ENCODE measurements around the gene B3GALT5.
"Not testable (repeated sequence)": the region's sequence is repeated elsewhere in the genome, so short reads cannot be mapped to it uniquely, and the experiment has no call there.

B3GALT5 gene

DNA sequence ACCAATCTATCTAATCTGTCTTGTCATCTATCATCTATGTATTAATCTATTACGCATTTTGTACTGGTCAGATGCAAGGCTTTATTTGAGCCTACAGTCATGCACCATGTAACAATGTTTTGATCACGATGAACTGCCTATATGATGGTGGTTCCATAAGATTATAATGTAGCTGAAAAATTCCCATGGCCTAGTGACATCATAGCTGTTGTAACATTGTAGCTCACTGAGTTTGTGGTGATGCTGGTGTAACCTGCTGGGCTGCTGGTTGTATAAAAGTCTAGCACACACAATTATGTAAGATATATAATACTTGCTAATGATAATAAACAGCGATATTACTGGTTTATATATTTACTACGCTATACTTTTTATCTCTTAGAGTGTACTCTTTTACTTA, 67.5 kb downstream of the B3GALT5 start:
- H3K4me3 ChIP-seq (ENCODE audit: extremely low read depth, insufficient read depth, low read length, poor library complexity, severe bottlenecking) = no peak overlapping the region
- WGBS, 2 experiments (ENCODE audit: insufficient coverage in 2 of 2) = 92 to 94% methylated on average over 2 of the region's 4 CpGs
- peaks cover 8% of the 10 kb centered on the region for H3K9me3 ChIP-seq (ENCODE audit: control insufficient read depth, low read length)
- no peak overlapping the region for H3K27ac ChIP-seq (ENCODE audit: low read depth, low read length, severe bottlenecking)
- peaks cover 11% of the 10 kb centered on the region for H3K4me1 ChIP-seq (ENCODE audit: control insufficient read depth, insufficient read depth, low read length, poor library complexity, severe bottlenecking)
- no peaks in the 10 kb centered on the region for H3K36me3 ChIP-seq (ENCODE audit: control insufficient read depth, insufficient read depth, low read length)

DNA sequence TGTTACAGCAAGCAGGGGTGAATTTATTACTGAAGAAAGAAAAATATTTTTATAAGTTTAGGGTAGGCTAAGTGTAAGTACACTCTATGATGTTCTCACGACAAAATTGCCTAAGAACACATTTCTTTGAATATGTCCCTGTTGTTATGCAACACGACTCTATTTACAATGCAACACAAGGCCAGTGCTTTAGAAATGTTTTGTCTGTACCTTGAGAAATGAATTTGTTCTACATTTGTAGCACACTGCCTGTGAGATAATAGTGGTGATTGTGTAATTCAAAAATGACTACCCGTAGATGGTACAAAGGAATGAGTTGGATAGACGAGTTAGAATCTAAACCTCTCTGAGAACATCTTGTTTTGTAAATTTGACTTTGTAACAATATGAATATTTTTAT, 68.5 kb downstream of the B3GALT5 start:
- H3K27ac ChIP-seq (ENCODE audit: low read depth, low read length, severe bottlenecking) = no peak overlapping the region
- 88 to 100% methylated on average over 1 to 3 of the region's 4 CpGs for WGBS, 2 experiments (ENCODE audit: insufficient coverage in 2 of 2)

DNA sequence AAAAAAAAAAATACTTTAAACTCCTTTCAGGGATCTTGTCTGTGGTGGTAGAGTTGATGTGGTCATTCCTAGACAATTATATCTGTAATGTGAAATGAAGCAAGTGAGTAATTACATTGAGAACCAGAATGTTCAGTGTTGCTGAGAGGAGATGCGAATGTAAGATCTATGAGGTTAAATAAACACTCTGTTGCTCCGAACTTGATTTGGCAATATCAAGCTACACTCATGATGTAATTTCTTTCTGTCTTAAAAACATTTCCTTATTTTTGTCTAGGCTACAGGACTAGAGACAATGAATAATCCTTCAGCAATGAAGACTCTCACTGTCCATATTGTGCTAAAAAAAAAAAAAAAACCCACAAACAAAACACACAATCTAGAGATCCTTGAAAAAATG, 69.1 kb downstream of the B3GALT5 start:
- peaks cover 8% of the 10 kb centered on the region for H3K9me3 ChIP-seq (ENCODE audit: control insufficient read depth, low read length)
- no peaks in the 10 kb centered on the region for H3K36me3 ChIP-seq (ENCODE audit: control insufficient read depth, insufficient read depth, low read length)
- H3K4me3 ChIP-seq (ENCODE audit: extremely low read depth, insufficient read depth, low read length, poor library complexity, severe bottlenecking) = no peak overlapping the region
- H3K4me1 ChIP-seq (ENCODE audit: control insufficient read depth, insufficient read depth, low read length, poor library complexity, severe bottlenecking) = no peaks in the 10 kb centered on the region
- WGBS, 2 experiments (ENCODE audit: insufficient coverage in 2 of 2) = no CpG with 5 or more reads among the region's 2 CpGs
- no peak overlapping the region for H3K27ac ChIP-seq (ENCODE audit: low read depth, low read length, severe bottlenecking)

More for the DNA sequence above, 68.5 kb downstream of the B3GALT5 start:
- Histone ChIP-seq H3K4me3 (ENCODE audit: extremely low read depth, insufficient read depth, low read length, poor library complexity, severe bottlenecking) (no peak overlapping the region), H3K4me1 (ENCODE audit: control insufficient read depth, insufficient read depth, low read length, poor library complexity, severe bottlenecking) (peaks cover 3% of the 10 kb centered on the region), H3K9me3 (ENCODE audit: control insufficient read depth, low read length) (peaks cover 8% of the 10 kb centered on the region), H3K36me3 (ENCODE audit: control insufficient read depth, insufficient read depth, low read length) (no peaks in the 10 kb centered on the region)

DNA sequence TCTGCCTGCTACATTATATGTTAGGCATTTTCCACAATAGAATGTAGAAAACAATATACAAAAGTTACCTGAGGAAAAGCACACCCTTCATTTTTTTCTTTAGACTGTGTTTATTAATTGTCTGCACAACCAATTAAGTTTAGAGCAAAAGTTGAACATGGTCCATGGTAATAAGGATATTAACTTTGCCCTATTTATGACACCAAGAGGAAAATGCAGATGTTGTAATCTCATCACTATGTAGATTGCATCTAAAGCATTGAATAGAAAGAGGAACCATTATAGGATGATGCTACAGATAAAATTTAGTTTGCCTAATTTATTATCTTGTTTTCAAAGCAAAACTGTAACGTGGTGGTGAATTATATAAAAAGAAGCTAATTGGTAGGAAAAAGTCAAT, 72.5 kb downstream of the B3GALT5 start:
- H3K4me3 ChIP-seq (ENCODE audit: extremely low read depth, insufficient read depth, low read length, poor library complexity, severe bottlenecking) = no peak overlapping the region
- no CpG with 5 or more reads among the region's 1 CpG for WGBS, 2 experiments (ENCODE audit: insufficient coverage in 2 of 2)
- no peak overlapping the region for H3K27ac ChIP-seq (ENCODE audit: low read depth, low read length, severe bottlenecking)
- no peaks in the 10 kb centered on the region for H3K36me3 ChIP-seq (ENCODE audit: control insufficient read depth, insufficient read depth, low read length)
- no peaks in the 10 kb centered on the region for H3K4me1 ChIP-seq (ENCODE audit: control insufficient read depth, insufficient read depth, low read length, poor library complexity, severe bottlenecking)
- H3K9me3 ChIP-seq (ENCODE audit: control insufficient read depth, low read length) = peaks cover 4% of the 10 kb centered on the region

DNA sequence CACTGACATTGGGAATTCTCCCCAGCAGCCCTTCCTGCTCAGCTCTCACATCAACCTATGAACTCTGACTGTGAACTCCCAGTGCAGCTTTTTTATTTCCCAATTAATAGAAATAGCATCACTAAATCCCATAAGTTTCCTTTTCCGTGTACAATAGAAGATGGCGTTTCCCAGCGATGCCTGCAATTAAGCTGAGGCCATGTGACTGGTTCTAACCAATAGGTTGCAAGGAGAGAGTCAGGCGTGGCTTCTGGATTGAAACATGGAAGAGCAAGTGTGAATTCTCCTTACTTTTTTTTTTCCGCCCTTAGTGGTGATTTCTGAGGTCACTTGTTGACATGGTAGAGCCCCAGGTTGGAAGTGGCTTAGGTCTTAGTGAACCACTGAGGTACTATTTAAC, 73.3 kb downstream of the B3GALT5 start:
- Histone ChIP-seq H3K4me3 (ENCODE audit: extremely low read depth, insufficient read depth, low read length, poor library complexity, severe bottlenecking) (no peak overlapping the region), H3K27ac (ENCODE audit: low read depth, low read length, severe bottlenecking) (no peak overlapping the region), H3K9me3 (ENCODE audit: control insufficient read depth, low read length) (peaks cover 4% of the 10 kb centered on the region), H3K36me3 (ENCODE audit: control insufficient read depth, insufficient read depth, low read length) (no peaks in the 10 kb centered on the region), H3K4me1 (ENCODE audit: control insufficient read depth, insufficient read depth, low read length, poor library complexity, severe bottlenecking) (no peaks in the 10 kb centered on the region)
- WGBS, 2 experiments (ENCODE audit: insufficient coverage in 2 of 2) = 94 to 96% methylated on average over 3 of the region's 5 CpGs

DNA sequence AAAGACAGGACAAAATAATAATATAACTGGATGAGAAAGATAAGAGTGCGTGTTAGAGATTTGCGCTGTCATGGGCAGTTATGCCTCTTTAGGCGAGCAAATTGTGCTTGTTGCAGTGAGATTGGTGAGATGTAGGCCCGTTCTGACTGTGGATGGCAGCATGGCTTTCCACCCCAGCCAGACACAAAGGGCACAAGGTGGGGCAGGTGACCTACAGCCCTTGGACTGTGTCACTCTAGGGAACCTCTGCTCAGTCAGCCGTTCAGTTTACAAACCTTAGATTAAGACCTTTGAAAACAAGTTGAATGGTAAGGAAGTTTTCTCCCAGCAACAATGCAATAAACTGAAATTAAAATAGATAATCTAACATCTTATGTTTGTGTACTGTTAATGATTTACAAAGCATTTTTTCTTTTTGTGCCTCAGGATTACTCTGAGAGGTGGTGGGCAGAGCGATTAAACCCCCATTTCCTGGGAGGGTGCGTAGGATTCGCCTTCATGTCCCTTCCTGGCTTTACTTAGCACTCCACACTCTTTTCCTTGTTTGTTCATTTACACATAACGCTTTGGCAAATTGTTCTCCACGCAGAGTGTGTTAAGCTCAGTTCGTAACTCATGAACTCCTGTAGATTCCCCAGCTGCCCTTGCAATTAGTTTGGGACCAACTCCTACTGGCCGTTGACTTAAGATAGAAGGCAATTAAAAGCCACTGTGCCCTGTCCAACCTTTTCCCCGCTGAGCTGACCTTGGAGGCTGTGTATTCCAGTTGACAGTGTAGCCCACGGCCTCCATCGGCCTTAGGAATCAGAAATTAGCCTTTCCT, 74.1 kb downstream of the B3GALT5 start:
- peaks cover 4% of the 10 kb centered on the region for H3K9me3 ChIP-seq (ENCODE audit: control insufficient read depth, low read length)
- H3K36me3 ChIP-seq (ENCODE audit: control insufficient read depth, insufficient read depth, low read length) = no peaks in the 10 kb centered on the region
- H3K27ac ChIP-seq (ENCODE audit: low read depth, low read length, severe bottlenecking) = no peak overlapping the region
- 89 to 92% methylated on average over 11 of the region's 15 CpGs for WGBS, 2 experiments (ENCODE audit: insufficient coverage in 2 of 2)
- no peaks in the 10 kb centered on the region for H3K4me1 ChIP-seq (ENCODE audit: control insufficient read depth, insufficient read depth, low read length, poor library complexity, severe bottlenecking)
- no peak overlapping the region for H3K4me3 ChIP-seq (ENCODE audit: extremely low read depth, insufficient read depth, low read length, poor library complexity, severe bottlenecking)

DNA sequence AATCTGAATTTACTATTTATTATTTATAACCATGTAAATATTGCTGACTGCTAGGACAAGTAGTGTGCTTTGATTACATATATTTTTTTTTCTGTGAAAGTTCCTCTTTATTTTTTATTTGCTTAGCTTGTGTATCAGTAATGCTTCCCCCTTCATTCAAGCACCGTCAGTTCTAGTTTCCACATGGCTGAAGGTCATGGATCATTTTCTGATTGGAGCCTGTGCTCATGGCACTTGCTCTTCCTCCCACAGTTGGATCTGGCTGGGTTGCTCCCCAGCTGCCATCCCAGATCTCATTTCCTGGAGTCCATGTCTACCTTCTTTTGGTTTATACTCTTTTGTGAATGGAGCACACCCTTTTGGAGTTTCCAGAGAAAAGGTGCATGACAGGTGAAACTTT, 75.3 kb downstream of the B3GALT5 start:
- no peaks in the 10 kb centered on the region for H3K4me1 ChIP-seq (ENCODE audit: control insufficient read depth, insufficient read depth, low read length, poor library complexity, severe bottlenecking)
- H3K4me3 ChIP-seq (ENCODE audit: extremely low read depth, insufficient read depth, low read length, poor library complexity, severe bottlenecking) = no peak overlapping the region
- H3K27ac ChIP-seq (ENCODE audit: low read depth, low read length, severe bottlenecking) = no peak overlapping the region
- peaks cover 4% of the 10 kb centered on the region for H3K9me3 ChIP-seq (ENCODE audit: control insufficient read depth, low read length)
- 92 to 100% methylated on average over 1 of the region's 1 CpG for WGBS, 2 experiments (ENCODE audit: insufficient coverage in 2 of 2)
- no peaks in the 10 kb centered on the region for H3K36me3 ChIP-seq (ENCODE audit: control insufficient read depth, insufficient read depth, low read length)

DNA sequence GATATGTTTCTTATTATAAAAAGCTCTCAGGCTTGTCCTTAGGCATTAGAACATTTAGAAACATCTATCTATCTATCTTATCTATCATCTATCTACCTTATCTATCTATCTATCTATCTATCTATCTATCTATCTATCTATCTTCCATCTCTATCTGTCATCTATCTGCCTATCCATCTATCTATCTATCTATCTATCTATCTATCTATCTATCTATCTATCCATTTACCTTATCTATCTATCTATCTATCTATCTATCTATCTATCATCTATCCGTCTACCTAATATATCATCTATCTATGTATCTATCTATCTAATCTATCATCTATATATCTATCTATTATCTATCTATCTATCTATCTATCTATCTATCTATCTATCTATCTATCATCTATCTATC, 77.1 kb downstream of the B3GALT5 start:
- not testable (repeated sequence) for H3K9me3 ChIP-seq (ENCODE audit: control insufficient read depth, low read length); H3K4me3 ChIP-seq (ENCODE audit: extremely low read depth, insufficient read depth, low read length, poor library complexity, severe bottlenecking); H3K36me3 ChIP-seq (ENCODE audit: control insufficient read depth, insufficient read depth, low read length); H3K4me1 ChIP-seq (ENCODE audit: control insufficient read depth, insufficient read depth, low read length, poor library complexity, severe bottlenecking); H3K27ac ChIP-seq (ENCODE audit: low read depth, low read length, severe bottlenecking)
- WGBS, 2 experiments (ENCODE audit: insufficient coverage in 2 of 2) = 83 to 100% methylated on average over 1 of the region's 1 CpG

DNA sequence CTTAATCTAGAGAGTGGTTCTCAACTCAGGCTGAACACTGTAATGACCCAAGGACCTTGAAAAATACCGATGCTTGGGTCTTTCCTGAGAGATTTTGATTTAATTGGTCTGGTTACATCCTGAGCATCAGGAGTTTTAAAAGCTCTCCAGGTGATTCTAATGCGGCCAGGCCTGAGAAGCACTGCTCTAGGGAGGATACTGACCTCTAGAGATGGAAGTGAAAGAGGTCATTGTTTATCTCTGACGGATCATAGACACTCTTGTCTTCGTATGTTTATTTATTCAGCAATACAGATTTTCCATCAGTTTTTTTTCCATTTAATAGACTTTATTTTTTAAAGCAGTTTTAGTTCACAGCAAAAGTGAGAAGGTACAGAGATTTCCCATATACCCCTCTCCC, 77.7 kb downstream of the B3GALT5 start:
- WGBS, 2 experiments (ENCODE audit: insufficient coverage in 2 of 2) = 92 to 97% methylated on average over 2 of the region's 4 CpGs
- Histone ChIP-seq H3K9me3 (ENCODE audit: control insufficient read depth, low read length) (no peaks in the 10 kb centered on the region), H3K36me3 (ENCODE audit: control insufficient read depth, insufficient read depth, low read length) (no peaks in the 10 kb centered on the region), H3K27ac (ENCODE audit: low read depth, low read length, severe bottlenecking) (no peak overlapping the region), H3K4me1 (ENCODE audit: control insufficient read depth, insufficient read depth, low read length, poor library complexity, severe bottlenecking) (no peaks in the 10 kb centered on the region), H3K4me3 (ENCODE audit: extremely low read depth, insufficient read depth, low read length, poor library complexity, severe bottlenecking) (no peak overlapping the region)

DNA sequence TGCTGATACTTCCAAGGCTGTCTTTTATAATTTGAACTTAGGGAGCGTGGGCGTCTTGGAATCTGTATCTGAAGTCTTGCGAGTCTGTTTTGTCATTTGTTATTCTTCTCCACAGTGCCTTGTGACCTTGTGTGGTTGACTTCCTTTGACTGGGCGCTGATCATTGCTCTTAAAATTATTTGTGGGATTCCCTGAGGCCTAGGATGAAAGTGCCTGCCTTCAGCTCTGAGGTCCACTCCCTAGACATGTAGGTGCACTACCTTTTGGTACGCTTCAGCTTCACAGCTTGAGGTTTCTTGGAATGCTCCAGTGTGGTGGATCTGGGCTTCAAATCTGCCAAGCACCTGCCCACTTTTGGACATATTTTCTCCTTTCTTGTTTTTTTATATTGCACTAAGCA, 82.0 kb downstream of the B3GALT5 start:
- no peaks in the 10 kb centered on the region for H3K36me3 ChIP-seq (ENCODE audit: control insufficient read depth, insufficient read depth, low read length)
- no peak overlapping the region for H3K27ac ChIP-seq (ENCODE audit: low read depth, low read length, severe bottlenecking)
- WGBS, 2 experiments (ENCODE audit: insufficient coverage in 2 of 2) = 83 to 98% methylated on average over 4 of the region's 5 CpGs
- H3K4me1 ChIP-seq (ENCODE audit: control insufficient read depth, insufficient read depth, low read length, poor library complexity, severe bottlenecking) = no peaks in the 10 kb centered on the region
- H3K9me3 ChIP-seq (ENCODE audit: control insufficient read depth, low read length) = no peaks in the 10 kb centered on the region
- no peak overlapping the region for H3K4me3 ChIP-seq (ENCODE audit: extremely low read depth, insufficient read depth, low read length, poor library complexity, severe bottlenecking)

DNA sequence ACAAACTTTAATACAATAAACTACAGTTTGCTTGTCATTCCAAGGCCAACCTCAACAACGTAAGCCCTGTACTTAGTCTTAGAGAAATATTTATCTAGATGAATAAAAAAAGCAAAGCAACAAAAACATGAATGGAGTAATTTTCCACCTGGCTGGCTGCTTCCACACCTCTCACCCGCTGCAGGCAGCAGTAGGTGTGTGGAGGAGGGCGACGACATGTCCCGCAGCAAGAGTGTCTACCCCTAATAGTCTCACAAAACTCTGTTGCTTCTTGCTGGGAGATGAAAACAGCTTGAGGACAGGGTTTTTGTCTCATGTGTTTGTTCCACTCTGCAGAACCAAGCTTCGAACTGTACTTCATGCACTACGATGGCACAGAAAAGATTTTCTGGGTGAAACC, 83.5 kb downstream of the B3GALT5 start:
- H3K36me3 ChIP-seq (ENCODE audit: control insufficient read depth, insufficient read depth, low read length) = no peaks in the 10 kb centered on the region
- H3K9me3 ChIP-seq (ENCODE audit: control insufficient read depth, low read length) = no peaks in the 10 kb centered on the region
- 91 to 100% methylated on average over 1 to 3 of the region's 7 CpGs for WGBS, 2 experiments (ENCODE audit: insufficient coverage in 2 of 2)
- H3K4me1 ChIP-seq (ENCODE audit: control insufficient read depth, insufficient read depth, low read length, poor library complexity, severe bottlenecking) = no peaks in the 10 kb centered on the region
- no peak overlapping the region for H3K4me3 ChIP-seq (ENCODE audit: extremely low read depth, insufficient read depth, low read length, poor library complexity, severe bottlenecking)
- no peak overlapping the region for H3K27ac ChIP-seq (ENCODE audit: low read depth, low read length, severe bottlenecking)
